NCI-H510A treated with DMSO at 0.1 percent for 48 hours (cell line): ENCODE measurements around the gene TPRA1.

Experiments
- DNase-seq: peaks from one replicate; lab custom pipeline; 2025; lab: John Stamatoyannopoulos, UW

The TPRA1 gene

DNA sequence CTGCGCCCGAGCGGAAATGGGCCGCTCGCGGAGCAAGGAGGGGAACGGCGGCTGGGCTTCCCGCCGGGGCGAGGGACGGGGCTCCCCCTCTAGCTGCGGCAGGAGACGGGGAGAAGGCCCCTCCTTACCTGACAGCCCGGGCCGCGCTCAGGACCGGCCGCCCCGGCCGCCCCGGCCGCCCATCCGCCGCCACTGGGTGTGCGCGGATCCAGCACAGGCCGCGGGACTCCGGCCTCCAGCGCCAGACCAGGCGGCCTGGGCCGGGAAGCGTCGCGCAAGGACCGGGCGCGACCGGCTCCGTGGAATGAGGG is 296 bp downstream of the TPRA1 start:
- no peak for DNase-seq

DNA sequence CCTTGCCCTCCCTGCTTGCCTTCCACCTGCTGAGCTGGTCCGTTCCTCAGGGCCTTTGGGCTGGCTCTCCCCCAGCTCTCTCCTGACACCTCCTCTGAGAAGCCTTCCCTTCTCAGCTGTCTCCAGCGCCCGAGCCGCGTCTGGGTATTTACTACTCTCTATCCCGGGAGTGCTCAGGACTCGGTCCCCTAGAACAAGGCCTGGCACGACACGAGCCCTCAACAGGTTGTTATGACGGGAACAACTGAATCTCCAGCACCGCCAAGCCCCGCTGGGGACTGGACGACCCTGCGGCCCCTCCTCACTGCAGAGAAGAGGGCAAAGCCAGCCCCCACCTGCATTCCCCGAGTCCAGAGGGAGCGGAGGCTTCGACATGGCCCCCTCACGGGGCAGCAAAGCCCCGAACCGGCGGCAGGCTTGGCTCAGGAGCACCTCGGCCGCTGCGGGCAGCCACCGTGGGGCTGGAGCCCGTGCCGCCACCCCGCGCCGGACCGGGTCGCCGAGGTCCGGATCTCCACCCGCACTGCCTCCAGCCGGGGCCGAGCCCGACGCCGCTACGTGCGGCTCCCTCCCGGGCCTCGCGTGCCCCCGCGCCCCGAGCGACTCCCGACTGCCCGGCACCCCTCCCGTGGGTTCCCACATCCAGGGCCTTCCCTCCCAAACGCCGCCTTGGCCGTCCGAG is 792 bp downstream of the TPRA1 start:
- no peak for DNase-seq

DNA sequence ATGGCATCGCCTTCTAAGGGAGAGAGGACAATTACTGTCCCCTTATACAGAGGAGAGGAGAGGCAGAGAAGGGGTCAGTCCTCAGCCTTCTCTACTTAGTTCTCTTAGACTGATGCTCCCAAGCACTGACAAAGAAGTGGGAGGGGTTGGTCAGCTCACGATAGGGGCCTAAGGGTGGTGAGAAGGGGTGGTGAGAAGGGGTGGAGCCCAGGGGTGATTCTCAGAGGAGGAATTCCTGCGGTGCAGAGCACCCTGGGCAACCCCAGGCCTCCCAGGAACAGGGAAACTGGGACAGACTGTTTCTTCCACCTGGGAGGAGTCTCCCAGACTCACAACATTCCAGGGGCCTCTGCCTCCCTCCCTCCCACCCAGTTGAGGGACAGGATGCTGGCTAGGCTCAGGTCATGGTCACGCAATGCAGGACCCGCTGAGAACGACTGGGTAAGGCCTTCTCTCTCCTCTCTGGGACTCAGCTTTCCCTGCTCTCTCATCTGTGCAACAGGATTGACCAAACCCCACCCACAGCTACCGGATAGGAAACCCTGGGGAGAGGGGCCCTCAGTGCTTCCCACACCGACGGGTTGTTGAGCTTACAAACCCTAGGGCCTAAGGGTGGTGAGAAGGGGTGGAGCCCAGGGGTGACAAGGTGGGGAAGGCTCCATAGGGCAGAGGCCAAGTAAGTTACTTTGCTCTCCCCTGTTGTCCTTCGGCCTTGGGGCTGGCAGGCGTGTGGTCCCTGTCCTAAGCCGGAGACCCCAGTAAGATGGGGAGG is 1.5 kb downstream of the TPRA1 start:
- DNase-seq: no peak

DNA sequence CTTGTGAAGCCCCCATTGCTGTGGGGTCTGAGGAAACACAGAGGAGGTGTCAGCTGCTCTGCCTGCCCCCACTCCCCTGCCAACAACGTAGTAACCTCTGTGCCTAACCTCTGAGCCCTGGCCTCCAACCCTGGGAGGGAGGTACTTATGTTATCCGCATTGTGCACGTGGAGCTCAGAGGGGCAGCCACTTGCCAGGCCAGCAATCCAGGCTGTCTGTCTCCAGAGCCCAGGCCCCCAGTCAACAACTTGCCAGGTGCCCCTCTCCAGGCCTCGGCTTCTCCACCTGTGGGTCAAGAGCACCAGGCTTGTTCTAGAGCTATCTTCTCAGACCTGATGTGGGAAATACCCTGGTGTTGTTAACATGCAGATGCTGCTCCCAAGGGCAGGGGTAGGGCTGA is 2.7 kb downstream of the TPRA1 start:
- no peak for DNase-seq

DNA sequence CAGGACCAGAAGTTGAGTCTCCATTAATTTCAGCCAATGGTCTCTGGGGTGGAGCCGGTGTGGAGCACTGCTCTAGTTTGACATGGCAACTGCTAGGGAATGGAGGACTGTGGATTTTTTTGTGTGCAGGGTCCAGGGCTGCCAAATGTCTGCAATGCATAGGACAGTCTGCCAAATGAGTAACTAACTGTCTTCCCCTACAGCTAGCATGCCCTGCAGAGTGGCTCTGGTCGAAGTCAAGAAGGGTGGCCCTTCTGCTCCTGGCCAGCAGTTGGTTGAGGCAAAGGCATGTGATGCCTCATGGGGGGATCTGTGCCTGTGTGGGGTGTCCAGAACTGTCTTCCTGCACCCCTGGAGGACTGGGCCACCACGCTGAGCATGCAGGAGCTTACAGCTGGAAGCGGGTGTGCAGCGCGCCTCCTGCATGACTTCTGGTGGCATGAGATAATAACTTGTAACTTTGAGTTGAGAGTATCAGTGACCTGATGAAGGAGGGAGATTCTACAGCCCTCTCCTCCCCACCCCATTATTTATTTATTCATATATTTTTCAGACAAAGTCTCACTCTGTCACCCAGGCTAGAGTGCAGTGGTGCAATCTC is 4.6 kb downstream of the TPRA1 start:
- DNase-seq: no peak

DNA sequence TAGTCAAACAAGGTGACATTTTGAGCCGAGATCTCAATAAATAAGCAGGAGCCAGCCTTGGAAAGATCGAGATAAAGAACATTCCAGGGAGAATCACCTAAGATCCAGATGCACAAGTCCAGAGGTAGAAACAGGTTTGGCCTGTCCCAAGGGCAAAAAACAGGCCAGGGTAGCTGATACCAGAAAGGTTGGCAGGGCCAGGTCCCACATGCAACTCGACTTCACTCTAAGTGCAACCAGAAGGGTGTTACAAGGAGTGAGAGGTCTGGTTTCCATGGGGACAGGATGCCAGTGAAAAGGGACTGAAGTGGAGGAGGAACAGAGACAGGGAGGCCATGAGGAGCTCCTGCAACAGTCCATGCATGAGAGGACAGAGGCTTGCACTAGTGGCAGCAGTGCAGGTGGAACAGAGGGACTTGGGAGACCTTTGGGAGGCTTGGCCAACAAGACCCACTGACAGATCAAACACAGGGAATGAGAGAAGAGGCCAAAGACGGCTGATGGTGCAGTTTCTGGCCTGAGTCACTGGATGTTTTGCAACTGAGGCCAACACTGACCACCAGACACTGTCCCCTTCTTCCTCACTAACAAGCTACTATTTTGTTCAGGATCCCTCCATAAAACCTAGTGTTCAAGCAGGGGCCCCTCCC is 5.2 kb downstream of the TPRA1 start:
- no peak for DNase-seq

DNA sequence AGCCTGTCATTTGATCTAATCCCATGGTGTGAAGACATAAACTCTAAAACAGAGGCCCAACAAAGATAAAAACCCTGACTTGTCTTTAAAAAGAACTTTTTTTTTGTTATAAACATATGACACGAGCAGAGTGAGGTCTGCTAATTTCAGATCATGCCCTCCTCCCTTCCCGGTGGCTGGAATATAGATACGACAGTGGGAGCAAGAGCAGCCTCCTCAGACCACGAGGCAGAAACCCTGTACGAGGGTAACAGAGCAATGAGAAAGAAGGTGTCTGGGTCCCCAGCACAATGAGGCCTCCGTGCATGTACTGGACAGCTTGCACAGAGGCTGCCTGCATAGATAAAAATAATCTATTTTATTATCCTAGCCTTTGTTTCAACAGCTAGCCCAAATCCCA is 5.8 kb downstream of the TPRA1 start:
- DNase-seq: no peak

DNA sequence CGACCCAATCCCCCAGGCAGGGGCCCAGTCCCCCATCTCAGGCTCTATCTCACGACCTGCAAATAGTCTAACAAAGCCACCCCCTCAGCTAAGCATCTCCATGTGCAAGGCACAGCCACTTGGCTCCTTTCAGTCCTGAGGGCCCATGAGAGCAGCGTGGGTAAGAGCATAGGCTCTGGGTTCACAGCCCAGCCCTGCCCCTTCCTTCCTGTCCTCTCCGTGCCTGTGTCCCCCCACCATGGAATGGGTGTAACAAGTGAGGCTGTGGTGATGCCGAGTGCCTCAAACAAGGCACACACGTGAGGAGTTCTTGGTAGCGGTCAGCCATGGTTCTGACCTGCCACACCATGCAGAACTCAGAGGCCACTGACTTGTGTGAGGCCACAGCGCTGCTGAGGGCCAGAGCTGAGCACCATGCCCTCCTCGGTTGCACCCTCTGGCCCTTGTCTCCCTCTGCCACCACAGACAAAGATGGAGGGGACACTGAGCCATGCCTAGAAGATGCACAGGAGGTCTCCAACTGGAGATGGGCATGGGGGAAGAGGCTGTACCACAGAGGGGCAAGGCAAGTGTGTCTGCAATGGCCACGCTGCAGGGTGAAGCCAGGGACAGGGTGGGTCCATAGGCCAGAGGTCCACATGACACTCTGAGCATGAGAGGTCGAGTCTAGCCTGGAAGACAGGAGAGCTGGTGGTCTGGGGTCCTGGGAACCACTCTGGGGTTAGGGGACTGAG is 10.0 kb downstream of the TPRA1 start:
- DNase-seq: no peak

DNA sequence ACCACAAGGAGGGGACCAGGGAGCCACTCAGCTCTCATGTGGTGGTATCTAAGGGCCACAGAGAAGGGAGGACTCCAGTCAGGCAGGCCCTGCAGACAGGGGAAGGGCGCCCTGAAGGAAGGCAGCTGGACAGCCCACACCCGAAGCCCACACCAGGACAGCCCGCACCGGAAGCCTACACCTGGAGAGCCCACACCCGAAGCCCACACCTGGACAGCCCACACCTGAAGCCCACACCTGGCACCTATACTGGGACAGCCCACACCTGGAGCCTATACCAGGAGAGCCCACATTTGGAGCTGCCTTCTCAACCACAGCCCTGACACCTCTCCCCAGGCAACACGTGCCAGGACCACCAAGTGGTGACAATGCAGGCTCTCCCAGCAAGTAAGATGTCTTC is 11.7 kb downstream of the TPRA1 start:
- no peak for DNase-seq

DNA sequence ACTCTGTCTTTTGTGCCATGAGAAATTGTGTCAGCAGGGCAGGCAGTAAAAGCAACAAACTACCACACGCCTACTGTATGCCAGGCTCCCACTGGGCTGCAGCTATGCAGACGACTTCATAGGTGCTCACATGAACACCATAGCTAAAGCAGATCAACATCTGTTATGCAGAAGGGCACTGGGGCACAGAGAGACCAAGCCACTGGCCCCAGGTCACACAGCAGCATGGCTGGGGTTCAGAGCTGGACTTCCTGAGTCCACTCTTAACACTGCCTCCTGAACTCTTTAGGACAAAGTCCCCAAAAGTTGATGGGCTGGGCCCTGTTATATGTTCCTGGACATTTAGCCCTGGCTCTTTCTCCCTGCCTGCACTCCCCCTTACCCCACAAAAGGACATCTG is 12.4 kb downstream of the TPRA1 start:
- DNase-seq: no peak

DNA sequence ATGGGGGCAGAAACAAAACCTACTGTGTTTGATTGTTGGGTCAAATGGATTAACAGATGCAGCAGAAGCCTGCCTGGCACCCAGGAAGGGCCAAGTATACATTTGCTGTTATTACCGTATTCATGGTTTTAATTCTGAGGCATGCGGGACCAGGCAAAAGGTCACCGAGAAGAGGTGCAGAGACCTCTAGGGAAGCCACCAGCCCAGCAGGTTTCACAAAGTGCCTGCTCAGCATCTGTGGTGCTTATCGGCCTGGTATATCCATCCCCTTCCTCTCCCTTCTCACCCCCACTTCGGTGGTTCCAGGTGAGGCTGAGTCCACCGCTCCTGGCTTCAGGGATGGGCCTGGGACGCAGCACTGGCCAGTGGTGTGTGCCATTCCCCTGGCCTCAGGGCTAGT is 13.1 kb downstream of the TPRA1 start:
- DNase-seq: no peak

DNA sequence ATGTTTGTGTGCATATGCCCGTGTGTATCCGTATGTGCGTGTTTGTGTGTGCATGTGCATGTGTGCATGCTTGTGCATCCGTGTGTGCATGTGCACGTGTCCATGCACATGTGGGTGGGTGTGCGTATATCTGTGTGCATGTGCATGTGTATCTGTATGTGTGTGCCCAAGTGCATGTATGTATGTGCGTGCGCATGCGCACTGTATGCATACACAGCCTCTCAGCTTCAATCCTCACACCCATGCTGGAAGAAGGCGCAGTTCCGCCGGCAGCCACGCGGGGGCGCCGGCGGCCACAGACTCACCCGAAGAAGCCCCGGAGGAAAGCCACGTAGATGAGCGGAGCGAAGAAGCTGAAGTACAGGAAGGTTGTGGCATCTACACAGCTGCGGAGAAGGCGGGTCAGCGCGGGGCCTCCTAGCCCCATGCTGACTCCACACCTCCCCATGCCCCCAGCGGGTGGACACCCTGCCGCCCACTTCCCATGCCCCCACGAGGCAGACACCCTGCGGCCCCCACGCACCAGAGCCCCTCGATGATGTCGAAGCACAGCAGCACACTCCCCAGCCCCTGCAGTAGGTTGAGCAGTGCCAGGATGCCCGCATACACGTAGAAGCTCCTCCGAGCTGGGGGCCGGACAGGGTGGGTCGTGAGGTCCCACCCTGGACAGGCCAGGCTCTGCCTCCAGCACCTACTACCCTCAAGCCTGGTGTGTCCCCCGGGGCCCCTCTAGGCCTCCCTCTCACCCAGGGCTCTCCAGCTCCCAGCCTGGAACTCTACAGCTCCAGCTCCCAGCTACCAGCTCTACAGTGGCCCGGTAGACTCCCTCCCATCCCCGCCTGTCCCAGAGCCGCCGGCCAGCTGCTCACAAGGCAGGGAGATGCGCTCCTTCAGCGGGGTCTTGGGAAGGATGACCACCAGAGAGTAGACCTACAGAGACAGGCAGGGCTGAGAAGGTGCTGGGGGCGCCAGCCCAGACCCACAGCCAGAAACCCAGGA is 15.4 kb downstream of the TPRA1 start:
- peak; percentile 67 for DNase-seq

DNA sequence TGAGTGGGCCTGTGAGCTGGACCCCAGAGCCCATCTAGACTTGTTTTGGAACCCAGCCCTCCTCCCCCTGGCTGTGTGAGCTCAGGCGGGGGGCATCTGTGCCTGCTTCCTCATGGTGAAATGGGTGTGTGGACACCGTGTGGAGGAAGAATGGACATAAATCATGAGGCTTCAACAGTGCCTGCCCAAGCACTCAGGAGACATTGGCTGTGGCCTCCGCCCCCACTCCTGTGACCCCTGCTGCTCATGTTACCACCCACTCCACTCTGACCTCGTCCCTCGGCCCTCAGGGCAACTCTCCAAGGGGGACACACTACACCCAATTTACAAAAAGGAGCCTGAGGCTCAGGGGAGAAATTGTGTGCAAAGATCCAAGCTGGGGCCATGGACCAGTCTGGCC is 16.6 kb downstream of the TPRA1 start:
- no peak for DNase-seq

DNA sequence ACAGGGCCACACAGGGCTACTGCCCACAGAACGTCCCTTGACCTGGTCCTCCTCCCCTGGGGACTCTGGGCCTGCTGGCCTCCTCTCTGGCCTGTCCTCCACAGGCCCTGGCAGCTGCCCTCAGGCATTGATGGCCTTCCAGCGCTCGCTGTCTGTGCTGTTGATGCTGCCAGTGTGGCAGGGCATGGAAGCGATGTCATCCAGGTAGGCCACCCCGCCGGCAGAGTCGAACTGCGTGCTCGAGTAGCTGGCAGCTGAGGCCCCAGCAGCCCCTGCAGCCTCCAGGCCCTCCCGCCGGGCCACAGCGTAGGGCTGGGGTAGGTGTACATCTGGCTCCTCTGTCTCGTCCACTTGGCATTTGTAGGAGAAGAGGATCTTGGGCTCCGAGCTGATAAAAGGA is 17.1 kb downstream of the TPRA1 start:
- DNase-seq: no peak

DNA sequence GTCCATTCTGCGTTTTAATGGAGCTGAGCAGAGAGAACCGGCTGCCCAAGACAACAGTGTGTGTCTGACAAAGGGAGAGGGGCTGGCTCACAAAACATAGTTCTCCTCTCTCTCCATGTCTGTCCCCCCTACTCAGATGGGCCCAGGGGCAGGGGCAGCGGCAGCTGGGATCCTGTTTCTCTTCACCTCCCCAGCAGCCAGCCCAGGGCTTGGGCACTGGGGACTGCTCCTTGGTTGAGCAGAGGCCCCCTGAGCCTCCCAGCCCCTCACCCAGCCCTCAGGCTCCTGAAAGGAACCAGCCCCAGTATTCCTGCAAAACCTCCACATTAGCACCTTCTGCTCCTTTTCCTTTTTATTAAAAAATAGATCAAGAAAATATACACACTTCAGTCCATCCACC is 17.8 kb downstream of the TPRA1 start:
- DNase-seq: no peak

DNA sequence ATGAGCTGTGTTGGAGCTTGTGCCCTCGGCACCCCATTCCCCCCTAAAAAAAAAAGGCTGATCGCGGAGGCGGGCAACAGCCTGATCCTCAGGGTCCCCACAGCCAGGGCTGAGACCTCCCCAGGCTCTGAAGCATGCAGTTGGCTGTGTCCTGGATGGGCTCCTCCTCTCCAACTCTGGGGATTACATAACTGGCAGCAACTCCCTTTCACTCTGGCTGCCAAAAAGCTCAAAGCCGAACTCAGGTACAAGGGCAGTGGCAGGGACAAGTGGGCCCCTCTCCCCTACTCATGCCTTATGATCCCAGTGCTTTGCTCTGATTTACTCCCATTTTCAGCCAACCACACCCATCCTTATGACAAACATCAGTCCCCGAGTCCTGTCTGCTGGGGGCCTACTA is 18.3 kb downstream of the TPRA1 start:
- no peak for DNase-seq

DNA sequence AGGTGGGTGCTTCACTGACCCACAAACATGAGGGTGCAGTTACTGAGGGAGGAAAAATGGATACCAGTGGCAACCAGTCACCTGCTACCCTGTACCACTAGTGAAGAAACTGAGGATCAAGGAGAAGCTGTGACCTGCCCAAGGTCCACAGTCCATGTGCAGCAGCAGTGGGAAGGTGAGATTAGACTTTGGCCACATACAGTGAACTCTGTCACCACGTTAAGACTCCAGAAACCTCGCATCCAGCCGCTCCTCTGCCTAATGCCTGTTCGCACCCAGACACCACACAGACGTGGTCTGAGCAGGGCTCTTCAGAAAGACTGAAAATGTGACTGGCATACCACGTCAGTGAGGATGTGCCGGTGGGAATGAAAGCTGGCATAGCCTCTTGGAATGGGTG is 20.0 kb downstream of the TPRA1 start:
- DNase-seq: no peak

DNA sequence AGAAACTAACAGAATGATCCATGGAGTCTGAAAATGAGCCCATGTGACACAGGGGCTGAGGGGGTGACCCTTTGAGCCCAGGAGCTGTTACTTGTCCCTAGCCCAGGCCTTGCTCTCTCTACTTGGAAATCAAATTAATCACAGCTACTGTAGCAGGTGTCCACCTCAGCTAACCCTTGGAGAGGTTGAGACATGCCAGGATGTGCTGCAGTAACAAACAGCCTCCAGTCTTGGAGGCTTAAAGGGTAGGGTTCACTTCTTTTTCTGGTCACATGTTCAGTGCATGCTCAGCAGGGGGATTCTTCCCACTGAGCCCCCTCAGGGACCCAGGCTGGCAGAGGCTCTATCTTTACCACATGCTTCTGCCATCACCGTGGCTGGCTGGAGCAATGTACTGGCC is 21.4 kb downstream of the TPRA1 start:
- DNase-seq: no peak

DNA sequence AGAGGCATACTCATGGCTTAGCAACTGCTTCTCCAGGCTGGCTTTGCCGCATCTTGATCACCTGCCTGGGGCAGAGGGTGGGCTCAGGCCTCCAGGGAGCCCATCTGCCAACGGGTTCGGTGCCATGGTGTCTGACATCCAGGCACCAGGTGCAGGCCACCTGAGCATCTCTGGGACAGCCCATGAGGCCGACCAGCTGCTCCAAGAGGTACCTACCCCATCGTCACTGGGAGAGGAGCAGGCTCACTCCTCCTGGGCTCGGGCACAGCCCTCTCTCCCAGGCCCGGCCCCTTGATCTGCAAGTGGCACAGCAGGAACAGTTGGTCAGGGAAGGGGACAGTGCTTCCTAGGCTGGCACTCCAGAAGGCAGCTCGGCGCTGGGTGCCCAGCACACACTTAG is 21.9 kb downstream of the TPRA1 start:
- DNase-seq: no peak

DNA sequence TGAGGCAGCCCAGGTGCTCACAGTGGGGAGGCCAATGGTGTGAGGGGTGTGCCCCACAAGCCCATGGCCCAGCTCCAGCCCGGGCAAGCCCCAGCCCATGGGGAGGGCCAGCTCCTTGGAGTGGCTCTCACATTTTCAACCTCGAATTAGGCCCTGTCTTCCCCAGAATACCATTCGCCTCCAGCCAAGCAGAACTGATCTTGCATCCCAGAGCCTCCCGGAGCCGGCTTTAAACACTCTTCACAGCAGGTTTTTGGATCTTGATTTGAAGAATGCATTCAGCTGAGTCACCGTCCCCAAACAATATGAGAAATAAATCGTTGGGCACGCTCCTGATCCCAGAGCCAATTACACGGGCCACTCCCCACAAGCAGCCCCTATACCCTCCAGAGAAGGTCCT is 23.7 kb downstream of the TPRA1 start:
- no peak for DNase-seq

DNA sequence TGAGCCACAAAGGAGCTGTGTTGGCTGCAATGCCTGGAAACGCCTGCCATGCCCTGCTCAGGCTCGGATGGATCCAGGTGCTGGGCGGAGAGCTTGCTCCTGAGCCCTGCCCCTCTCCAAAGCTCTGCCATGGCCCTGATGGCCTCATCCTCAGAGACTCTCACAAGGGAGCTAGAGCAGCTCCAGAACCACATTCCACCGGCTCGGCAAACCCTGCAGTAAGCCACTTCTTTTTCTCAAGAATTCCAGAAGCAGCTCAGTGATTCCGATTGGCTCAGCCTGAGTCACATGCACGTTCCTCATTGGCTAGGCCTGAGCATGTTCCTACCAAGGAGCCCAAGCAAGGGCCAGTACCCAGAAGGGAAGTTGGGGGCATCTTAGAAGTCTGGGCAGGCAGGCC is 24.8 kb downstream of the TPRA1 start:
- no peak for DNase-seq
